HepG2 (cell line): Measurements from ENCODE around the gene PHF23. TPM values are rescaled to one million over a fixed set of nuclear protein-coding genes. Genes with fewer than 3 reads are reported as not detected.
A peak's percentile ranks its signal among the peaks of the same experiment; 100 is the strongest.

Source experiments
- ATAC-seq: fragments of 200-7000 bp; cut with Tn5 transposase; 3 replicates; pipeline ENCODE4 v1.9.1; 2020; ENCODE audit warnings: mild to moderate bottlenecking, moderate library complexity
- BruUV-seq: library from RNA; stranded (reverse); fragments of 400-500 nt; replicated peaks from 2 replicates; lab custom pipeline; 2021; lab: Mats Ljungman, UMichigan
- CTCF ChIA-PET: fragments of 300-600 bp; formaldehyde crosslinking; extraction: SDS; loops from one replicate; lab custom pipeline; 2021; ENCODE audit warnings: low total read pairs, inconsistent platforms, low intra/inter-chr PET ratio; lab: Yijun Ruan, JAX
- POLR2A ChIA-PET: fragments of 350-600 bp; sonication (Branson Sonifier 250); formaldehyde crosslinking; loops from one replicate; lab custom pipeline; 2020; ENCODE audit warnings: antibody characterized with exemption, inconsistent platforms; lab: Yijun Ruan, JAX
- DNase-seq: peaks from one replicate; pipeline ENCODE4 v3.0.0-alpha.2; 2015; ENCODE audit warnings: low spot score
- FAIRE-seq: peaks from 3 replicates; lab custom pipeline; 2011; peaks lifted over from hg19 to GRCh38; lab: Jason Lieb, UNC
- H2AFZ ChIP-seq: one replicate; pipeline ENCODE4 v1.6.1; 2011; ENCODE audit warnings: low read length, inconsistent platforms
- H3K27ac ChIP-seq: fragments of 300-600 bp; 3 replicates; pipeline ENCODE4 v1.8.0; 2011; ENCODE audit warnings: mixed run types, mild to moderate bottlenecking, mixed read lengths, low read length, inconsistent platforms; ENCODE audit not compliant: insufficient read depth; ENCODE audit errors: extremely low read length
- H3K27me3 ChIP-seq, 2 experiments: fragments of 200-600 bp in 1 of 2; 2 replicates in 1 of 2; 3 replicates in 1 of 2; pipeline versions ENCODE4 v1.6.0 to v1.8.0; 2011; ENCODE audit warnings: low read length in 2 of 2, mild to moderate bottlenecking in 2 of 2, moderate library complexity in 2 of 2, inconsistent platforms in 1 of 2; ENCODE audit not compliant: insufficient read depth in 2 of 2, control insufficient read depth in 1 of 2
- H3K36me3 ChIP-seq, 2 experiments: fragments of 200-600 bp in 1 of 2; replicated peaks in 1 of 2; 2 replicates in 1 of 2; 3 replicates in 1 of 2; pipeline versions ENCODE4 v1.5.1 to v1.8.0; 2011; ENCODE audit warnings: low read length in 2 of 2, inconsistent platforms in 1 of 2; ENCODE audit not compliant: insufficient read depth in 2 of 2, control insufficient read depth in 1 of 2
- H3K4me1 ChIP-seq: 2 replicates; pipeline ENCODE4 v1.5.1; 2012; ENCODE audit warnings: low read length, inconsistent platforms; ENCODE audit not compliant: insufficient read depth
- H3K4me2 ChIP-seq: 2 replicates; pipeline ENCODE4 v1.6.0; 2011; ENCODE audit warnings: low read depth, low read length, inconsistent platforms
- H3K4me3 ChIP-seq, 3 experiments: fragments of 200-600 bp in 1 of 3; sonication (generic), shearing (Covaris generic) in 1 of 3; replicated peaks in 1 of 3; 2 replicates each; pipeline ENCODE4 v1.5.1; 2011 to 2016; ENCODE audit warnings: low read length in 3 of 3, inconsistent platforms in 2 of 3, low read depth in 2 of 3, mild to moderate bottlenecking in 2 of 3, control low read depth in 1 of 3, mixed read lengths in 1 of 3; ENCODE audit not compliant: insufficient read depth in 1 of 3
- H3K79me2 ChIP-seq: one replicate; pipeline ENCODE4 v1.6.1; 2011; ENCODE audit warnings: low read length, inconsistent platforms; ENCODE audit not compliant: insufficient read depth
- H3K9ac ChIP-seq: 2 replicates; pipeline ENCODE4 v1.6.0; 2011; ENCODE audit warnings: mild to moderate bottlenecking, low read depth, low read length, inconsistent platforms; ENCODE audit not compliant: insufficient read depth
- H3K9me3 ChIP-seq: 2 replicates; pipeline ENCODE4 v1.5.1; 2012; ENCODE audit warnings: mild to moderate bottlenecking, low read length
- H4K20me1 ChIP-seq: 2 replicates; pipeline ENCODE4 v1.6.0; 2011; ENCODE audit warnings: inconsistent platforms, mild to moderate bottlenecking, low read length, moderate library complexity; ENCODE audit not compliant: insufficient read depth
- AGO2 ChIP-seq: fragments of 200-400 bp; formaldehyde crosslinking; optimal IDR thresholded peaks from 2 replicates; pipeline ENCODE3; 2017; ENCODE audit warnings: mild to moderate bottlenecking, low read depth, low read length, moderate library complexity
- CBX1 ChIP-seq: IDR thresholded peaks from one replicate; pipeline ENCODE4 v1.6.1; 2016; ENCODE audit warnings: antibody characterized with exemption, low read depth
- KAT8 ChIP-seq: IDR thresholded peaks from 2 replicates; pipeline ENCODE4 v1.6.1; 2016; ENCODE audit warnings: missing genetic modification reagents, missing compliant biosample characterization
- MBD4 ChIP-seq: IDR thresholded peaks from 2 replicates; pipeline ENCODE4 v1.6.1; 2012; ENCODE audit warnings: low read length, inconsistent platforms, borderline replicate concordance
- MXD3 ChIP-seq: IDR thresholded peaks from 2 replicates; pipeline ENCODE4 v1.6.1; 2016; ENCODE audit warnings: mild to moderate bottlenecking, missing biosample characterization, missing genetic modification reagents
- NFIC ChIP-seq: IDR thresholded peaks from 2 replicates; pipeline ENCODE4 v1.6.1; 2012; ENCODE audit warnings: mild to moderate bottlenecking, low read length, inconsistent platforms
- NKX3-1 ChIP-seq: sonication (generic); formaldehyde crosslinking; IDR thresholded peaks from 2 replicates; pipeline ENCODE4 v1.5.0; 2020; ENCODE audit warnings: missing genetic modification reagents
- RBFOX2 ChIP-seq: fragments of 200-400 bp; formaldehyde crosslinking; IDR thresholded peaks from 2 replicates; pipeline ENCODE4 v1.6.1; 2017; ENCODE audit warnings: low read depth, mild to moderate bottlenecking, low read length
- RBM22 ChIP-seq: fragments of 200-400 bp; formaldehyde crosslinking; optimal IDR thresholded peaks from 2 replicates; pipeline ENCODE3; 2017; ENCODE audit warnings: mild to moderate bottlenecking, low read length, moderate library complexity
- REXO4 ChIP-seq: sonication (generic); formaldehyde crosslinking; IDR thresholded peaks from 2 replicates; pipeline ENCODE4 v1.8.0; 2022; ENCODE audit warnings: missing genetic modification reagents, mild to moderate bottlenecking, borderline replicate concordance
- SAFB2 ChIP-seq: sonication (generic); formaldehyde crosslinking; IDR thresholded peaks from 2 replicates; pipeline ENCODE4 v1.5.1; 2020; ENCODE audit warnings: missing genetic modification reagents, low read depth, mild to moderate bottlenecking, borderline replicate concordance
- TEF ChIP-seq: sonication (generic); formaldehyde crosslinking; IDR thresholded peaks from 2 replicates; pipeline ENCODE4 v1.5.0; 2020; ENCODE audit warnings: missing genetic modification reagents
- ZBTB42 ChIP-seq: sonication (generic); formaldehyde crosslinking; IDR thresholded peaks from 2 replicates; pipeline ENCODE4 v1.5.0; 2020; ENCODE audit warnings: mild to moderate bottlenecking, missing genetic modification reagents
- ZKSCAN8 ChIP-seq: IDR thresholded peaks from 2 replicates; pipeline ENCODE4 v1.6.1; 2016; ENCODE audit warnings: borderline replicate concordance, missing genetic modification reagents, missing compliant biosample characterization
- ZNF263 ChIP-seq: sonication (generic); formaldehyde crosslinking; IDR thresholded peaks from 2 replicates; pipeline ENCODE4 v1.4.0; 2020; ENCODE audit warnings: missing genetic modification reagents
- ZNF350 ChIP-seq: sonication (generic); formaldehyde crosslinking; IDR thresholded peaks from 2 replicates; pipeline ENCODE4 v1.4.0; 2020; ENCODE audit warnings: mild to moderate bottlenecking, low read depth, missing genetic modification reagents, borderline replicate concordance
- ZNF574 ChIP-seq: sonication (generic); formaldehyde crosslinking; IDR thresholded peaks from 2 replicates; pipeline ENCODE4 v1.4.0; 2020; ENCODE audit warnings: missing genetic modification reagents
- ZNF879 ChIP-seq: sonication (generic); formaldehyde crosslinking; IDR thresholded peaks from 2 replicates; pipeline ENCODE4 v1.8.1; 2023; ENCODE audit warnings: missing genetic modification reagents
- ZZZ3 ChIP-seq: sonication (generic); formaldehyde crosslinking; IDR thresholded peaks from 2 replicates; pipeline ENCODE4 v1.4.0; 2020; ENCODE audit warnings: missing genetic modification reagents, mild to moderate bottlenecking, borderline replicate concordance
- WGBS: methylation state at CpG from one replicate; pipeline ENCODE4 v1.1.6; 2017; ENCODE audit warnings: low lambda C conversion rate; 5-methylcytosine and 5-hydroxymethylcytosine counted together
- in situ Hi-C: cut with HindIII; loops from 2 replicates; pipeline ENCODE4 v1.10.0; 2017; ENCODE audit warnings: low pct_unique_long_range_greater_than_20kb; ENCODE audit not compliant: extremely low pct_ligation_motif_present
- intact Hi-C: fragments of 100-400 bp; cut with micrococcal nuclease; formaldehyde crosslinking; loops from one replicate; pipeline ENCODE4 v1.10.0; 2022; ENCODE audit not compliant: unreplicated experiment
- polyA plus RNA-seq, 8 experiments: library from polyadenylated mRNA; depleted of rRNA in 3 of 8; stranded (reverse) in 7 of 8; unstranded in 1 of 8; fragments of >200 nt; fragmentation: Illumina TruSeq in 4 of 8; extraction: Trizol in 4 of 8; gene quantifications; 2 replicates each; pipeline versions ENCODE4 v1.2.1 to v1.2.3, GENCODE V29; 2011 to 2016; ENCODE audit warnings: low read depth in 4 of 8, missing spikeins in 1 of 8, mixed read lengths in 1 of 8; ENCODE audit not compliant: insufficient read depth in 1 of 8
- total RNA-seq, 5 experiments: library from RNA; depleted of rRNA; stranded (reverse); fragments of >200 nt; fragmentation: Illumina TruSeq; extraction: Trizol; gene quantifications; 2 replicates each; pipeline ENCODE4 v1.2.3, GENCODE V29; 2016; ENCODE audit warnings: low read depth in 1 of 5

The PHF23 gene
- total and polyA plus RNA-seq, 2 of the 13 experiments (the other 11 are each of a cell fraction or from before 2014, with no cell fraction given): 27.6 to 33.2 TPM

- BruUV-seq: TSS peak; percentile 44
- WGBS: 93% methylated on average over 11 of the region's 15 CpGs
- peaks cover 14% of the 10 kb centered on the region for H3K79me2 ChIP-seq
- no peak overlapping the region for H3K4me2 ChIP-seq
- no peak overlapping the region for H3K4me3 ChIP-seq
- peaks cover 16 to 57% of the 10 kb centered on the region in 2 experiments; a peak in 4 of 5 replicates for H3K36me3 ChIP-seq
- intact Hi-C loops: no loop called here
- no peak for DNase-seq
- ChIA-PET POLR2A (interaction anchor here (2.0 to 6.8 kb wide), 4 partner anchors 13 to 91 kb away, joined by 8 to 140 read pairs (median 24); partner anchors contain the start of genes DVL2, GABARAP and PHF23), CTCF (interaction anchor here (1.3 kb wide), 1 partner anchor 74 kb away, joined by 6 read pairs; no protein-coding TSS in a partner anchor)
- peaks cover 10% of the 10 kb centered on the region; the same call in 1 of the 2 replicates for H4K20me1 ChIP-seq
- no peak overlapping the region for H2AFZ ChIP-seq
- H3K4me1 ChIP-seq: peaks cover 40% of the 10 kb centered on the region
- ATAC-seq: no peak
- H3K9me3 ChIP-seq: no peaks in the 10 kb centered on the region
- H3K27me3 ChIP-seq: peaks cover 0 to 4% of the 10 kb centered on the region in 2 experiments; a peak in 2 of 5 replicates
- FAIRE-seq: no peak
- H3K9ac ChIP-seq: no peak overlapping the region
- no peak overlapping the region for H3K27ac ChIP-seq
- in situ Hi-C loops: no loop called here
- TF ChIP-seq ZNF574 (CRISPR knock-in tag) (no peak), ZNF263 (CRISPR knock-in tag) (no peak), ZKSCAN8 (CRISPR knock-in tag) (no peak), TEF (no peak), RBFOX2 (peak; percentile 63), CBX1 (no peak), ZNF879 (CRISPR knock-in tag) (no peak), KAT8 (CRISPR knock-in tag) (no peak), ZNF350 (CRISPR knock-in tag) (no peak), NKX3-1 (CRISPR knock-in tag) (no peak), MBD4 (0 out of 2 replicates have a peak, but pooled peaks have one; percentile 42), SAFB2 (peak; percentile 68; the same call in 1 of the 2 replicates), ZZZ3 (CRISPR knock-in tag) (no peak), RBM22 (peak; percentile 17), AGO2 (peak; percentile 13), MXD3 (CRISPR knock-in tag) (no peak), REXO4 (CRISPR knock-in tag) (no peak), NFIC (no peak), ZBTB42 (CRISPR knock-in tag) (no peak)
These were observed 16.9 kb downstream of the PHF23 start for GRCh38 chr17:7222093-7222971.
